ENCODE results near the gene PXDC1. TPM values are rescaled to one million over a fixed set of nuclear protein-coding genes. Genes with fewer than 3 reads are reported as not detected.
"Not testable (repeated sequence)": the region's sequence is repeated elsewhere in the genome, so short reads cannot be mapped to it uniquely, and the experiment has no call there.

The PXDC1 gene
- total and polyA plus RNA-seq, 2 donors (not counting 3 experiments of a cell fraction or from before 2014, with no cell fraction given), result 60.9 to 121 TPM

- no peaks in the 10 kb centered on the region for H3K27me3 ChIP-seq (ENCODE audit: control insufficient read depth in 2 of 2, insufficient read depth in 2 of 2, low read length in 2 of 2)
- H2AFZ ChIP-seq (ENCODE audit: low read depth, low read length), result no peak overlapping the region
- intact Hi-C loops (cut with micrococcal nuclease), result no loop called here
- TF ChIP-seq JUN (IDR thresholded peaks at IDR 0.05; ENCODE audit: borderline replicate concordance, insufficient read depth, insufficient read length, low read depth), result no peak
- no peak for TF ChIP-seq CTCF (IDR thresholded peaks at IDR 0.05; ENCODE audit: extremely low read depth in 1 of 2, insufficient read depth in 1 of 2, low read depth in 1 of 2, low read length in 2 of 2)
- no peak for TF ChIP-seq FOS (IDR thresholded peaks at IDR 0.05; ENCODE audit: borderline replicate concordance, insufficient read depth, low read length)
- TF ChIP-seq POLR2A (IDR thresholded peaks at IDR 0.05; ENCODE audit: low read depth, low read length), result no peak
- TF ChIP-seq GATA2 (IDR thresholded peaks at IDR 0.05; ENCODE audit: insufficient read depth, insufficient read length, low read depth, low read length), result no peak
- H3K4me2 ChIP-seq (ENCODE audit: insufficient read depth, low read length), result no peak overlapping the region
- dilution Hi-C loops (cut with MboI; ENCODE audit: extremely low pct_ligation_motif_present, low sequenced_read_pairs), result no loop called here
- no peaks in the 10 kb centered on the region for H3K9me1 ChIP-seq (replicated peaks; ENCODE audit: control insufficient read depth, extremely low read depth, insufficient read depth, low read length)
- BruUV-seq (replicated peaks), result no TSS peak
- DNase-seq (ENCODE audit: low read depth, low spot score), result no peak
- H3K4me1 ChIP-seq (ENCODE audit: control insufficient read depth, extremely low read depth, insufficient read depth, low read length), result peaks cover 15% of the 10 kb centered on the region
- FAIRE-seq, result no peak
- H3K79me2 ChIP-seq (ENCODE audit: control insufficient read depth, insufficient read depth, low read length), result peaks cover 20% of the 10 kb centered on the region
- no peaks in the 10 kb centered on the region for H3K9me3 ChIP-seq (replicated peaks; ENCODE audit: control insufficient read depth, insufficient read depth, low read length)
- no peaks in the 10 kb centered on the region for H3K36me3 ChIP-seq (ENCODE audit: control insufficient read depth in 2 of 2, extremely low read depth in 1 of 2, insufficient read depth in 2 of 2, low read length in 2 of 2)
- ChIA-PET CTCF (interaction anchor here (1.2 to 2.8 kb wide), 7 partner anchors 37 to 236 kb away, joined by 3 to 9 read pairs (median 4); partner anchors contain the start of gene FAM50B), POLR2A (no interaction called here)
- H4K20me1 ChIP-seq (replicated peaks; ENCODE audit: control insufficient read depth, extremely low read depth, insufficient read depth, low read length), result no peaks in the 10 kb centered on the region
- no peak overlapping the region for H3K9ac ChIP-seq (replicated peaks; ENCODE audit: extremely low read depth, insufficient read depth, low read length)
- H3K4me3 ChIP-seq (replicated peaks in 1 of 3; ENCODE audit: insufficient read depth in 1 of 3, low read depth in 1 of 3, low read length in 3 of 3), result no peak overlapping the region
- no peak overlapping the region for H3K27ac ChIP-seq (ENCODE audit: insufficient read depth, low read depth, low read length)
These were observed 3.3 kb upstream of the PXDC1 start for GRCh38 chr6:3754776-3755175.

DNA sequence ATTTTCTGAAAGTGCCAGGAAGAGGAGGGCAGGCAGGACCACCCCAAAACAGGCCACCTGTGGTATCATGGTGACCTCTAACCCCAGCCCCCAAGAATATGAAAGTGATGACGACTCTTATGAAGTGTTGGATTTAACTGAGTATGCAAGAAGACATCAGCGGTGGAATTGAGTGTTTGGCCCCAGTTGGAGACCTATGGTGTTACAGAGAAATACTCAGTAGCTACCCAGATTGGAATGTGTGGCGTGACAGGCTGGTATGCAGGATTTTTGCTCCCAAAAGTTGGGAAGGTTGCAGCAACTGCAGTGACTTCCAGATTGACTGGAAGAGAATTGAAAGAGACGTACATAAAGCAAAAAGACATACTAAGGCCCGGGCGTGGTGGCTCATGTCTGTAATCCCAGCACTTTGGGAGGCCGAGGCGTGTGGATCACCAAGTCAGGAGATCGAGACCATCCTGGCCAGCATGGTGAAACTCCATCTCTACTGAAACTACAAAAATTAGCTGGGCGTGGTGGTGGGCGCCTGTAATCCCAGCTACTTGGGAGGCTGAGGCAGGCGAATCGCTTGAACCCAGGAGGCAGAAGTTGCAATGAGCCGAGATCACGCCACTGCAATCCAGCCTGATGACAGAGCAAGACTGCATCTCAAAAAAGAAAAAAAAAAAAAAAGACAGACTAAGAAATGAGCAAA is 2.7 kb upstream of the PXDC1 start:
- Histone ChIP-seq H3K4me1 (ENCODE audit: control insufficient read depth, extremely low read depth, insufficient read depth, low read length) (peaks cover 21% of the 10 kb centered on the region), H3K9ac (replicated peaks; ENCODE audit: extremely low read depth, insufficient read depth, low read length) (peak overlapping the region; percentile 100), H3K4me2 (ENCODE audit: insufficient read depth, low read length) (peak overlapping the region; percentile 65), H3K27ac (ENCODE audit: insufficient read depth, low read depth, low read length) (peak overlapping the region; percentile 99), H3K79me2 (ENCODE audit: control insufficient read depth, insufficient read depth, low read length) (peaks cover 26% of the 10 kb centered on the region)
- dilution Hi-C loops (cut with MboI; ENCODE audit: extremely low pct_ligation_motif_present, low sequenced_read_pairs); H3K9me1 ChIP-seq (replicated peaks; ENCODE audit: control insufficient read depth, extremely low read depth, insufficient read depth, low read length); POLR2A ChIA-PET; H3K4me3 ChIP-seq (replicated peaks in 1 of 3; ENCODE audit: insufficient read depth in 1 of 3, low read depth in 1 of 3, low read length in 3 of 3); H3K27me3 ChIP-seq (ENCODE audit: control insufficient read depth in 2 of 2, insufficient read depth in 2 of 2, low read length in 2 of 2); H3K9me3 ChIP-seq (replicated peaks; ENCODE audit: control insufficient read depth, insufficient read depth, low read length); intact Hi-C loops (cut with micrococcal nuclease); H2AFZ ChIP-seq (ENCODE audit: low read depth, low read length); H3K36me3 ChIP-seq (ENCODE audit: control insufficient read depth in 2 of 2, extremely low read depth in 1 of 2, insufficient read depth in 2 of 2, low read length in 2 of 2); BruUV-seq (replicated peaks); H4K20me1 ChIP-seq (replicated peaks; ENCODE audit: control insufficient read depth, extremely low read depth, insufficient read depth, low read length); DNase-seq (ENCODE audit: low read depth, low spot score): not testable (repeated sequence)
- CTCF ChIA-PET, result interaction anchor here (1.4 to 2.8 kb wide), 4 partner anchors 59 to 178 kb away, joined by 3 to 9 read pairs (median 4); partner anchors contain the start of gene FAM50B
- FAIRE-seq, result peak; percentile 4

Data from endothelial cell of umbilical vein (primary cell).